K562 (cell line): ENCODE data around the gene OTOGL. TPM values are rescaled to one million over a fixed set of nuclear protein-coding genes. Genes with fewer than 3 reads are reported as not detected.

Source experiments
- ATAC-seq: fragments of 200-7000 bp; cut with Tn5 transposase; 3 replicates; pipeline ENCODE4 v1.9.1; 2020; ENCODE audit warnings: moderate library complexity
- BruUV-seq: library from RNA; stranded (reverse); fragments of 400-500 nt; replicated peaks from 2 replicates; lab custom pipeline; 2021; lab: Mats Ljungman, UMichigan
- CTCF ChIA-PET: fragments of 300-600 bp; formaldehyde crosslinking; extraction: SDS; loops from one replicate; lab custom pipeline; 2021; ENCODE audit warnings: low intra/inter-chr PET ratio; lab: Yijun Ruan, JAX
- POLR2A ChIA-PET: fragments of 300-600, 350-650 bp; sonication (Branson Sonifier 250); formaldehyde crosslinking; extraction: SDS; loops from one replicate; lab custom pipeline; 2021; ENCODE audit warnings: antibody characterized with exemption, inconsistent platforms; lab: Yijun Ruan, JAX
- DNase-seq, 4 experiments: peaks; one replicate each; pipeline versions ENCODE4 v3.0.0 to v3.0.0-alpha.2; 2011 to 2018; ENCODE audit warnings: low spot score in 3 of 4, mixed read lengths in 3 of 4; ENCODE audit errors: extremely low read depth in 1 of 4
- FAIRE-seq: peaks from 2 replicates; lab custom pipeline; 2011; peaks lifted over from hg19 to GRCh38; lab: Jason Lieb, UNC
- H2AFZ ChIP-seq: 2 replicates; pipeline ENCODE4 v1.6.0; 2011; ENCODE audit warnings: low read depth, low read length, control low read depth, inconsistent platforms
- H3K27ac ChIP-seq: fragments of 200-600 bp; 3 replicates; pipeline ENCODE4 v1.8.0; 2011; ENCODE audit warnings: low read depth, mild to moderate bottlenecking, control low read depth, inconsistent platforms, low read length, moderate library complexity, mixed read lengths; ENCODE audit errors: extremely low read depth
- H3K27me3 ChIP-seq, 2 experiments: fragments of 300-600 bp in 1 of 2; 2 replicates in 1 of 2; 3 replicates in 1 of 2; pipeline versions ENCODE4 v1.6.0 to v1.8.0; 2011; ENCODE audit warnings: inconsistent platforms in 2 of 2, low read length in 2 of 2, mild to moderate bottlenecking in 1 of 2, mixed read lengths in 1 of 2, moderate library complexity in 1 of 2; ENCODE audit not compliant: control insufficient read depth in 2 of 2, insufficient read depth in 2 of 2
- H3K36me3 ChIP-seq: fragments of 300-600 bp; 3 replicates; pipeline ENCODE4 v1.8.0; 2011; ENCODE audit warnings: mild to moderate bottlenecking, low read length, inconsistent platforms; ENCODE audit not compliant: control insufficient read depth, insufficient read depth
- H3K4me1 ChIP-seq, 2 experiments: fragments of 200-600 bp in 1 of 2; replicated peaks in 1 of 2; 2 replicates in 1 of 2; 3 replicates in 1 of 2; pipeline versions ENCODE4 v1.5.1 to v1.8.0; 2011; ENCODE audit warnings: inconsistent platforms in 2 of 2, low read length in 2 of 2, mild to moderate bottlenecking in 1 of 2, mixed read lengths in 1 of 2, moderate library complexity in 1 of 2; ENCODE audit not compliant: control insufficient read depth in 2 of 2, insufficient read depth in 2 of 2
- H3K4me2 ChIP-seq: 2 replicates; pipeline ENCODE4 v1.6.1; 2011; ENCODE audit warnings: low read length, control low read depth, inconsistent platforms, mixed read lengths; ENCODE audit not compliant: insufficient read depth
- H3K4me3 ChIP-seq: fragments of 200-600 bp; sonication (generic), shearing (Covaris generic); 2 replicates; pipeline ENCODE4 v1.5.1; 2016; ENCODE audit warnings: control low read depth, inconsistent platforms
- H3K79me2 ChIP-seq: fragments of 200-600 bp; 3 replicates; pipeline ENCODE4 v1.8.0; 2011; ENCODE audit warnings: low read length, inconsistent platforms; ENCODE audit not compliant: control insufficient read depth, insufficient read depth
- H3K9ac ChIP-seq, 2 experiments: 2 replicates each; pipeline versions ENCODE4 v1.6.0 to v1.6.1; 2011; ENCODE audit warnings: low read depth in 2 of 2, low read length in 2 of 2, control low read depth in 1 of 2, inconsistent platforms in 1 of 2, mild to moderate bottlenecking in 1 of 2, mixed read lengths in 1 of 2; ENCODE audit not compliant: insufficient read depth in 1 of 2
- H3K9me1 ChIP-seq: one replicate; pipeline ENCODE4 v1.6.0; 2011; ENCODE audit warnings: inconsistent platforms, mild to moderate bottlenecking, low read length, moderate library complexity; ENCODE audit not compliant: control insufficient read depth, insufficient read depth
- H3K9me3 ChIP-seq: replicated peaks from 2 replicates; pipeline ENCODE4 v1.5.1; 2011; ENCODE audit warnings: low read depth, low read length, inconsistent platforms; ENCODE audit not compliant: control insufficient read depth, insufficient read depth
- H4K20me1 ChIP-seq: replicated peaks from 2 replicates; pipeline ENCODE4 v1.6.1; 2011; ENCODE audit warnings: low read length, inconsistent platforms, mixed read lengths; ENCODE audit not compliant: control insufficient read depth, insufficient read depth
- FUS ChIP-seq: fragments of 200-400 bp; formaldehyde crosslinking; optimal IDR thresholded peaks from 2 replicates; pipeline ENCODE3; 2017; ENCODE audit warnings: low read depth, low read length
- GATAD2A ChIP-seq: fragments of 450-650 bp; IDR thresholded peaks from 2 replicates; pipeline ENCODE4 v1.6.1; 2017
- HEY1 ChIP-seq: fragments of 250-450 bp; sonication (Bioruptor Pico); IDR thresholded peaks from 2 replicates; pipeline ENCODE4 v1.5.0; 2020; ENCODE audit warnings: mild to moderate bottlenecking, moderate library complexity, borderline replicate concordance
- MITF ChIP-seq: IDR thresholded peaks from 2 replicates; pipeline ENCODE4 v1.6.1; 2014; ENCODE audit warnings: antibody characterized with exemption
- NFE2L1 ChIP-seq: fragments of 450-650 bp; IDR thresholded peaks from 2 replicates; pipeline ENCODE4 v1.6.1; 2016; ENCODE audit warnings: missing genetic modification characterization, low read depth, mild to moderate bottlenecking, missing compliant biosample characterization, moderate library complexity, borderline replicate concordance
- POLR2AphosphoS5 ChIP-seq: IDR thresholded peaks from 2 replicates; pipeline ENCODE4 v1.6.1; 2011; ENCODE audit warnings: mild to moderate bottlenecking, low read depth, low read length, moderate library complexity; ENCODE audit not compliant: control insufficient read depth, insufficient read depth
- RFX1 ChIP-seq: fragments of 450-650 bp; IDR thresholded peaks from 2 replicates; pipeline ENCODE4 v1.6.1; 2016; ENCODE audit warnings: mild to moderate bottlenecking, moderate library complexity
- ZBTB33 ChIP-seq: sonication (generic); formaldehyde crosslinking; IDR thresholded peaks from 2 replicates; pipeline ENCODE4 v1.8.1; 2023; ENCODE audit warnings: mild to moderate bottlenecking, missing genetic modification reagents
- ZKSCAN1 ChIP-seq: fragments of 150-350 bp; IDR thresholded peaks from 2 replicates; pipeline ENCODE4 v1.6.1; 2016; ENCODE audit warnings: low read depth, low read length
- in situ Hi-C: fragments of 300-500 bp; cut with MboI; formaldehyde crosslinking; loops from 4 replicates; pipeline ENCODE4 v1.15.0; 2018; ENCODE audit warnings: inconsistent platforms, mixed read lengths
- intact Hi-C: fragments of 100-400 bp; cut with micrococcal nuclease; formaldehyde crosslinking; loops from 2 replicates; pipeline ENCODE4 v1.14.2; 2022
- polyA plus RNA-seq, 8 experiments: library from polyadenylated mRNA; depleted of rRNA in 4 of 8; stranded (reverse) in 5 of 8; unstranded in 3 of 8; fragments of >200 nt; fragmentation: Nextera tagmentation in 2 of 8; fragmentation: Illumina TruSeq in 1 of 8; extraction: Ambion mirVana in 2 of 8; extraction: Trizol in 1 of 8; gene quantifications; 2 replicates each; pipeline versions ENCODE4 v1.2.1 to v1.2.3, GENCODE V29; 2011 to 2014; ENCODE audit warnings: inconsistent platforms in 1 of 8, missing spikeins in 1 of 8
- total RNA-seq, 7 experiments: library from RNA; depleted of rRNA in 6 of 7; stranded (reverse); fragments of >200 nt in 6 of 7; fragmentation: Illumina TruSeq in 2 of 7; extraction: Trizol in 2 of 7; gene quantifications; 2 replicates each; pipeline versions ENCODE4 v1.2.1 to v1.2.3, GENCODE V29; 2011 to 2021; ENCODE audit warnings: low replicate concordance in 1 of 7

OTOGL gene
- total and polyA plus RNA-seq, 9 of the 15 experiments (the other 6 are each of a cell fraction or from before 2014, with no cell fraction given), result 0.02 to 0.03 TPM; not detected in 7

GRCh38 chr12:80129895-80130530, 30.7 kb downstream of the OTOGL start:
- Histone ChIP-seq H2AFZ (no peak overlapping the region), H3K4me2 (no peak overlapping the region), H3K27ac (no peak overlapping the region), H3K79me2 (no peaks in the 10 kb centered on the region), H3K27me3 (no peaks in the 10 kb centered on the region), H3K36me3 (no peaks in the 10 kb centered on the region), H3K9me3 (no peaks in the 10 kb centered on the region), H4K20me1 (no peaks in the 10 kb centered on the region), H3K9ac (no peak overlapping the region), H3K4me3 (no peak overlapping the region), H3K4me1 (no peaks in the 10 kb centered on the region), H3K9me1 (no peaks in the 10 kb centered on the region)
- intact Hi-C loops (no loop called here), in situ Hi-C loops (no loop called here)
- DNase-seq (no peak), FAIRE-seq (no peak), ATAC-seq (no peak)
- ChIA-PET POLR2A (interaction anchor here (0.9 kb wide), 1 partner anchor 20 kb away, joined by 3 read pairs; no protein-coding TSS in a partner anchor), CTCF (no interaction called here)
- TF ChIP-seq GATAD2A (no peak), POLR2AphosphoS5 (no peak), ZBTB33 (no peak), NFE2L1 (tag) (no peak), RFX1 (no peak), FUS (no peak), MITF (no peak), ZKSCAN1 (no peak), HEY1 (CRISPR knock-in tag) (no peak)
- no TSS peak for BruUV-seq
